B cell (primary cell): ENCODE results near the gene TRPV4. TPM values are rescaled to one million over a fixed set of nuclear protein-coding genes. Genes with fewer than 3 reads are reported as not detected.

ENCODE experiments used
- ATAC-seq: fragments of 200-7000 bp; cut with Tn5 transposase; one replicate; pipeline ENCODE4 v1.10.0; 2021; ENCODE audit warnings: low read depth, mild to moderate bottlenecking, moderate number of reproducible peaks, moderate library complexity
- CTCF ChIA-PET: fragments of 350-600 bp; sonication (Branson Sonifier 250); formaldehyde crosslinking; loops from one replicate; lab custom pipeline; 2021; ENCODE audit warnings: antibody characterized with exemption, inconsistent platforms; lab: Charles Lee
- POLR2A ChIA-PET: fragments of 350-600 bp; sonication (Branson Sonifier 250); formaldehyde crosslinking; loops from one replicate; lab custom pipeline; 2021; ENCODE audit warnings: antibody characterized with exemption; lab: Charles Lee
- DNase-seq: peaks from one replicate; pipeline ENCODE4 v3.0.0; 2013
- H2AFZ ChIP-seq: 2 replicates; pipeline ENCODE4 v1.6.1; 2012; ENCODE audit warnings: mild to moderate bottlenecking, low read depth, low read length; ENCODE audit not compliant: insufficient read depth, poor library complexity, severe bottlenecking
- H3K27ac ChIP-seq, 2 donors: 1 replicate in 1 of 2; 2 replicates in 1 of 2; pipeline ENCODE4 v1.5.1; 2012 to 2013; ENCODE audit warnings: low read length in 2 of 2, mild to moderate bottlenecking in 2 of 2, moderate library complexity in 1 of 2
- H3K27me3 ChIP-seq, 4 experiments: fragments of 200-600 bp in 1 of 4; sonication (generic) in 1 of 4; replicated peaks in 1 of 4; 1 replicate in 2 of 4; 2 replicates in 2 of 4; pipeline versions ENCODE4 v1.6.1 to v1.7.0; 2013 to 2016; ENCODE audit warnings: low read length in 3 of 4, mild to moderate bottlenecking in 2 of 4, mixed read lengths in 1 of 4, moderate library complexity in 1 of 4; ENCODE audit not compliant: insufficient read depth in 4 of 4, control insufficient read depth in 3 of 4; ENCODE audit errors: control extremely low read depth in 1 of 4
- H3K36me3 ChIP-seq, 2 experiments: replicated peaks in 1 of 2; 1 replicate in 1 of 2; 2 replicates in 1 of 2; pipeline versions ENCODE4 v1.6.1 to v1.7.1; 2013; ENCODE audit warnings: low read length in 1 of 2; ENCODE audit not compliant: insufficient read depth in 2 of 2, control insufficient read depth in 1 of 2; ENCODE audit errors: control extremely low read depth in 1 of 2, extremely low read depth in 1 of 2
- H3K4me1 ChIP-seq, 2 donors: fragments of 200-600 bp in 1 of 2; sonication (generic) in 1 of 2; 1 replicate in 1 of 2; 2 replicates in 1 of 2; pipeline versions ENCODE4 v1.5.1 to v1.6.1; 2013 to 2017; ENCODE audit warnings: low read length in 2 of 2; ENCODE audit not compliant: control insufficient read depth in 2 of 2, insufficient read depth in 2 of 2
- H3K4me2 ChIP-seq: replicated peaks from 2 replicates; pipeline ENCODE3; 2012; ENCODE audit warnings: mild to moderate bottlenecking, low read depth, low read length; ENCODE audit not compliant: poor library complexity, severe bottlenecking
- H3K4me3 ChIP-seq, 5 experiments: fragments of 200-600 bp in 1 of 5; sonication (generic) in 1 of 5; 1 replicate in 3 of 5; 2 replicates in 2 of 5; pipeline versions ENCODE4 v1.5.1 to v1.7.0; 2011 to 2016; ENCODE audit warnings: low read length in 4 of 5, mild to moderate bottlenecking in 4 of 5, low read depth in 2 of 5, control low read depth in 1 of 5, moderate library complexity in 1 of 5; ENCODE audit not compliant: insufficient read depth in 1 of 5; ENCODE audit errors: control extremely low read depth in 1 of 5, extremely low read depth in 1 of 5
- H3K79me2 ChIP-seq: fragments of 200-600 bp; sonication (generic); one replicate; pipeline ENCODE4 v1.6.0; 2016; ENCODE audit warnings: low read length; ENCODE audit not compliant: control insufficient read depth, insufficient read depth
- H3K9ac ChIP-seq: fragments of 200-600 bp; sonication (generic); 2 replicates; pipeline ENCODE4 v1.6.1; 2017; ENCODE audit warnings: mild to moderate bottlenecking, low read length, moderate library complexity
- H3K9me3 ChIP-seq, 3 donors: one replicate each; pipeline versions ENCODE4 v1.6.1 to v1.7.1; 2013; ENCODE audit warnings: low read length in 2 of 3; ENCODE audit not compliant: control insufficient read depth in 2 of 3, insufficient read depth in 1 of 3; ENCODE audit errors: control extremely low read depth in 1 of 3
- H4K20me1 ChIP-seq: 2 replicates; pipeline ENCODE4 v1.6.0; 2012; ENCODE audit warnings: mild to moderate bottlenecking, low read length; ENCODE audit not compliant: insufficient read depth, control insufficient read depth, poor library complexity, severe bottlenecking
- H3K27ac Mint-ChIP-seq: one replicate; pipeline ENCODE4 v1.8.0; 2021; ENCODE audit warnings: mixed read lengths
- H3K27me3 Mint-ChIP-seq: one replicate; pipeline ENCODE4 v1.8.0; 2021; ENCODE audit warnings: mixed read lengths
- H3K4me1 Mint-ChIP-seq: one replicate; pipeline ENCODE4 v1.8.0; 2021; ENCODE audit warnings: mixed read lengths
- H3K4me3 Mint-ChIP-seq: one replicate; pipeline ENCODE4 v1.8.0; 2021; ENCODE audit warnings: mixed read lengths
- H3K9me3 Mint-ChIP-seq: one replicate; pipeline ENCODE4 v1.8.0; 2022; ENCODE audit warnings: mixed read lengths; ENCODE audit not compliant: insufficient read depth
- CTCF ChIP-seq: fragments of 200-600 bp; IDR thresholded peaks from one replicate; pipeline ENCODE4 v1.8.0; 2022; ENCODE audit warnings: antibody characterized with exemption, mild to moderate bottlenecking
- EZH2 ChIP-seq: IDR thresholded peaks from 2 replicates; pipeline ENCODE4 v1.6.1; 2012; ENCODE audit warnings: borderline replicate concordance, low read depth, mild to moderate bottlenecking, moderate library complexity, low read length; ENCODE audit not compliant: insufficient read depth, poor library complexity, severe bottlenecking
- WGBS: methylation state at CpG from one replicate; pipeline ENCODE4 v1.1.5; 2013; ENCODE audit warnings: missing lambda C conversion rate; ENCODE audit not compliant: insufficient coverage; 5-methylcytosine and 5-hydroxymethylcytosine counted together
- intact Hi-C: fragments of 100-400 bp; cut with micrococcal nuclease; formaldehyde crosslinking; loops from one replicate; pipeline ENCODE4 v1.10.0; 2022
- polyA plus RNA-seq: library from polyadenylated mRNA; depleted of rRNA; stranded (reverse); fragments of >200 nt; gene quantifications from 2 replicates; pipeline ENCODE4 v1.2.3, GENCODE V29; 2012
- total RNA-seq, 2 donors: library from RNA; stranded (reverse); fragments of 120-200 nt in 1 of 2; gene quantifications; 1 replicate in 1 of 2; 2 replicates in 1 of 2; pipeline versions ENCODE4 v1.2.3 to v1.2.4, GENCODE V29; 2013 to 2022

Gene TRPV4
- total and polyA plus RNA-seq, 2 donors (not counting 1 experiment from before 2014, with no cell fraction given), result not detected

- intact Hi-C loops, result no loop called here
- Mint-ChIP-seq H3K4me3 (no peak overlapping the region), H3K27me3 (peaks cover 29% of the 10 kb centered on the region), H3K9me3 (no peaks in the 10 kb centered on the region), H3K27ac (no peak overlapping the region), H3K4me1 (no peaks in the 10 kb centered on the region)
- no peak for TF ChIP-seq EZH2
- no peak for TF ChIP-seq CTCF
- no peaks in the 10 kb centered on the region for H3K9me3 ChIP-seq
- ATAC-seq (no peak), DNase-seq (no peak)
- CTCF ChIA-PET, result no interaction called here
- H3K4me2 ChIP-seq, result no peak overlapping the region
- no peak overlapping the region for H2AFZ ChIP-seq
- H3K27ac ChIP-seq, result no peak overlapping the region
- POLR2A ChIA-PET, result no interaction called here
- no peaks in the 10 kb centered on the region for H4K20me1 ChIP-seq
- H3K9ac ChIP-seq, result no peak overlapping the region
- H3K36me3 ChIP-seq, result no peaks in the 10 kb centered on the region
- 96% methylated on average over 16 of the region's 16 CpGs for WGBS
- no peak overlapping the region for H3K4me3 ChIP-seq
- no peaks in the 10 kb centered on the region for H3K4me1 ChIP-seq
- H3K79me2 ChIP-seq, result no peaks in the 10 kb centered on the region
- peaks cover 0 to 8% (median 0%) of the 10 kb centered on the region in 4 experiments for H3K27me3 ChIP-seq
Observed at GRCh38 chr12:109820816-109821381, 12.3 kb downstream of the TRPV4 start.

GRCh38 chr12:109818905-109819500, 14.2 kb downstream of the TRPV4 start:
- H3K27ac ChIP-seq, result no peak overlapping the region
- H3K9me3 ChIP-seq, result no peaks in the 10 kb centered on the region
- CTCF ChIA-PET, result interaction anchor here (0.8 kb wide), 1 partner anchor 26 kb away, joined by 3 read pairs; no protein-coding TSS in a partner anchor
- no peaks in the 10 kb centered on the region for H3K79me2 ChIP-seq
- DNase-seq (no peak), ATAC-seq (no peak)
- no peaks in the 10 kb centered on the region for H4K20me1 ChIP-seq
- no peak overlapping the region for H3K9ac ChIP-seq
- POLR2A ChIA-PET, result no interaction called here
- Mint-ChIP-seq H3K27ac (no peak overlapping the region), H3K4me3 (no peak overlapping the region), H3K27me3 (peaks cover 29% of the 10 kb centered on the region), H3K9me3 (no peaks in the 10 kb centered on the region), H3K4me1 (no peaks in the 10 kb centered on the region)
- H2AFZ ChIP-seq, result no peak overlapping the region
- no peaks in the 10 kb centered on the region for H3K4me1 ChIP-seq
- no peak overlapping the region for H3K4me2 ChIP-seq
- intact Hi-C loops, result no loop called here
- H3K36me3 ChIP-seq, result no peaks in the 10 kb centered on the region
- WGBS, result 86% methylated on average over 8 of the region's 10 CpGs
- no peak overlapping the region for H3K4me3 ChIP-seq
- TF ChIP-seq EZH2, result no peak
- no peak for TF ChIP-seq CTCF
- H3K27me3 ChIP-seq, result peaks cover 0 to 13% (median 0%) of the 10 kb centered on the region in 4 experiments
